LHCN-M2 (cell line): Measurements from ENCODE around the gene ABAT. TPM values are rescaled to one million over a fixed set of nuclear protein-coding genes. Genes with fewer than 3 reads are reported as not detected.
A peak's percentile ranks its signal among the peaks of the same experiment; 100 is the strongest.
"Not testable (repeated sequence)": the region's sequence is repeated elsewhere in the genome, so short reads cannot be mapped to it uniquely, and the experiment has no call there.

ENCODE experiments used
- DNase-seq: peaks from one replicate; pipeline ENCODE4 v3.0.0-alpha.2; 2012; ENCODE audit warnings: low read depth
- total RNA-seq: library from RNA; depleted of rRNA; stranded (reverse); fragments of >200 nt; gene quantifications from 2 replicates; pipeline ENCODE4 v1.2.3, GENCODE V29; 2014

Gene ABAT
- total RNA-seq, 1 experiment from 2014 or later, result 0.29 TPM

DNA sequence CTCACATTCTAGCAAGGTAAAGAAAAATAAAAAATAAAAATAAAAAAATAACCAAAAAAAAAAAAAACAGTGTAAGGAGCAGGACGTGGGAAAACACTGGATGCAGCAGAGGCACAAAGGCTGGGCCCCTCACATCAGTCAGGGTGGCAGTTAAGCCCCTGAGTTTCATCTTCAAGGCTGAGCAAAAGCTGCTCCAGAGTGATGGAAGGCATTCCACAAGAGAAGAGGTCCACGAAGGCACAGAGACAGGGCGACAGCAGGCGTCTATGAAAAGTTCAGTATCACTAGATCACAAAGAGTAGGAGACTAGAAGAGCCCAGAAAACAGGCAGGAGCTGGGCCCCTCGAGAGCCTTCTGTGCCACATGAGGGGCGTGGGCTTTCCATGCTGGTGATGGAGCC, 111.0 kb downstream of the ABAT start:
- DNase-seq, result no peak

DNA sequence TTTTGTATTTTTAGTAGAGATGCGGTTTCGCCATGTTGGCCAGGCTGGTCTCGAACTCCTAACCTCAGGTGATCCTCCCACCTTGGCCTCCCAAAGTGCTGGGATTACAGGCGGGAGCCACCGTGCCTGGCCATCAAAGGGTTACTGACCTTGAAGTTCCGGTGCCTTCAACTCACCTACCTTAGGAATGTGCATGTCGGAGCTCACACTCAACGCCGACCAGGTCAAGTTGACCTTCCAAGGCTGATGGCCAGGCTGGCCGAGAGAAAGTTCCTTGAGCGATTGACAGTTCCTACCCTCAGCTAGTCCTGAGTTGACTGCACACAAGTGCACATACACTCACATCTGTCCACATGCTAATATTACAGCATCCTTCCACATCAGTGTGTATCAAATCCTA, 111.9 kb downstream of the ABAT start:
- not testable (repeated sequence) for DNase-seq

DNA sequence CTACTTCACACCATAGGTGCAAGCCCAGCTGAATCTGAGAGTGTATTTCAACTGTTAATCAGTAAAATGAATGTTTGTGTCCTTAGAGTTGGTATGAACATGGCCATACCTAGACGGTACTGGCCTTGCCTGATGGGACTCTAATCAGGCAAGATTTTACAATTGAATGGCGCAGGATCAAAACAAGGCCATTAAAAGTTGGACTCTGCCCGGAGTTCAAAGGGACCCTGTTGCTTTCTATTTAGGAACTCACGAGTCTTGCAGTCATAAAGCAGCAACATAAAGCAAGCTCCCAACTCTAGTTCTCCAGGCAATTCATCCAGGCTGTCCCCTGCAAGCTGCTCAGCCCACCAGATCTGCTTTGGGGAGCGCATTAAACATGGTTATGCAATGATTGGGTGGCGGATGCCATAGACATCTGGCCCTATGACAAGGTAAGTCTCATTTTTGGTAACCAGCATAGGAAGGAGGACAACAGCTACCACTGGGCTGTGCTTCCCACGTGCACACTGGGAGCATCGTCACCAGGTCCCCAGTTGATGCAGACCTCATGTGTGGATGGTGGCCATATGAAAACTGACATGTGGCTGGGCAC, 114.3 kb downstream of the ABAT start:
- DNase-seq, result no peak

DNA sequence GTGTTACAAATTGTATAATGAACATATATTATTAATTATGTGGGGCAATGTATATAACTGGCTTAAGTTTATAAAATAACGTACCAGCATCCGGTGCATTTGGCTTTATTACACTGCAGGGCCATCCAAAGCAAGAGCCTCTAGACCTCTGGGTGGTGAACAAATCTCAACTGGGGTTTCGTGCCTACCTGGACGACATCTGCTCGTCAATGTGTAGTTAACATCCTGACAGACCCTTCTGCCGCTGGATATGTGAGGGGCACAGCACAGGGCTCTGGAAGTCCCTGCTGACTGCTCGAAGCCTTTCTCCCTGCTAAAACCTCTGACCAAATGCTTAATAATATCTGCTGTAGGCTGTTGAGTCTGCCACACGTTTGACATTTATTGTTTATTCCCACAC, 120.7 kb downstream of the ABAT start:
- no peak for DNase-seq

DNA sequence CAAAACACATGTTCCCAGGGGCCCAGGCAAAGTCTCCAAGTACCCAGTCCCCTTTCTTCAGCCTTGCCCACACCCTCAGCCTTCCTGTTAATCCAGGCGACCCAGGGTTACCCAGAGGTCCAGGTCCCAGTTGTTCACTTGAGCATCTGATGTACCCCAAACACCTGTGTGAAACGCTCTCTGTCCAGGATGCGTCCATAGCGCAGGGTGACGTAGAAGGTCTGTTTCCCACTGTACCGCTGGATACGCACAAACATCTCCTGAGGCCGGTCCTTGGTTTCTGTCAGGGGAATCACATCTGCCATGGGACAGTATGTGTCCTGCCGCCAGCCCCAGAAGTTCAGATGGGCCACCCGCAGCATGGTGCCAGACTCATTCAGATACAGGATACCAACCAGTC, 121.4 kb downstream of the ABAT start:
- DNase-seq, result no peak

DNA sequence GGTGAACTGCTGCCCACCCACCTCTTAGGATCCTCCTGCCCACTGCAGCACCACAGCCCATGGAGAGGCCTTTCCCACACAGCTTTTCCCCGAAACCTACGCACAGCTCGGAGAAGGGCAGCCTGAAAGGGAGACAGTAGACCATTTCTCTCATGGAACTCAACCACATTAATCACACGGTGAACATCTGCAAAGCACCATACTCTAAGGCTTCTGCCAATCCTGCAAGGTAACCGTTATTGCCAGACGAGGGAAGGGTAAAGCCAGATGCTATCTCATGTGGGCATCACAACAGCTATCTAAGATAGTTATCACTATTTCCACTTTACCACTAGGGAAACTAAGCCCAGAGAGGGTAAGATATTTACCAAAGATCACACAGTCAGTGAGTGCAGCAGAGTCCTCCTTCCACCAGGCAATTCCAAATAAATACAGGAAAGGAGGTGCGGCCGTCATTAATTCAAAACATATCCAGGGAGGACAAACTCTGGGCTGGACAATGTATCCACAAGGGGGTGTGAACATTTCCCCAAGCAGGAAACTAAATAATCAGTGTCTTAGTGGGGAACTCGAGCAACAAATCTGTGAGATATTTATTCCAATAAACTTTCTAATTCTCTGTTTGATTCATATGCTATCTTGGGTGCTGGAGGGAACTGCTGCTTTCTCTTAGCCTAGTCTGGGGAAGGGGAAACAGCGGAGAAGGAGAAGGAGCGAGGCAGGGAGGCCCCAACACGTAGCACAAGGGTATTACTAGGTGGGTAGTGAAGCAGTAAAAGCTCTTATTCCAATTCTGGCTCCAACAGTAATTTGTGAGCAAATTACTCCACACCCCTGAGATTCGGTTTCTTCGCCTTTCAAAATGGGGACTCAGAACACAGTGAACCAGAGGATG, 122.3 kb downstream of the ABAT start:
- no peak for DNase-seq

DNA sequence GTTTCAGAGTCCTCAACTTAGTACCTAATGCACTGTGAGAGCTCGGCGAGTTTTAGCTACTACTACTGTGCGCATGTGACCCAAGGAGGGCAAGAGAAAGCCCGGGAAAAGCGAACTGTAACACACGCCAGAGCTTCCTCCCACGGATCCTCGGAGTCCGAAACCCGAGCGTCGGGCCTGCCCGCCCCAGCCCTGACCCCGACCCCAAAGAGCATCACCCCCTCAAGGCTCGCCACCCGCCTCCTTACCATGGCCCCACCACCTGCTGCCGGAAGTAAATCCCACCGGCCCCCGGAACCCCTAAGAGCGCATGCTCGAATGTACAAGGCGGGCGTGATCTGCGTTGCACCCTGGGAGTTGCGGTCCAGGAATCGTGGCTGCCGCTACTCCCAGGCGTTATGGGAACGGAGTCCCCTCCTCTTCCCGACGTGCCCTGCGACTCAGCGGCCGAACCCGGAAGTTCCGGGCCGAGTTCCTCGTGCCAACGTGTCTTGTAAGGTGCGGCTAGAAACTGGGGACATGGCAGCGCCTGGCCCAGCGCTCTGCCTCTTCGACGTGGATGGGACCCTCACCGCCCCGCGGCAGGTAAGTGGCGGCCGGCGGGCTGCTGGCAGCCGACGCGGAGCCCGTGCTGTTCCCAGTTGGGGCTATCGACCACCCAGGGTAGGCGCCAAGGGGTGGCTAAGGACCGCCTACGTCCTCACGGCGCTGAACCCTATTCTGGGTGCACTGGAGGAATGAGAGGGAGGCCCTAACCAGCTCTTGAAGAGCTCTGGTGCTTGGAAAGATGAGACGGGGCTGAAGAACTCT, 123.2 kb downstream of the ABAT start, which contains the start of the genes PMM2 and TMEM186:
Gene PMM2, plus strand, starts transcription at position 476 of the 810 bp plus-strand sequence. Its CDS starts 44 bp downstream, at position 520.
Gene TMEM186, minus strand, starts transcription at position 276 of the 810 bp plus-strand sequence. Its CDS starts 25 bp downstream, at position 251.
- peak; percentile 94 for DNase-seq

DNA sequence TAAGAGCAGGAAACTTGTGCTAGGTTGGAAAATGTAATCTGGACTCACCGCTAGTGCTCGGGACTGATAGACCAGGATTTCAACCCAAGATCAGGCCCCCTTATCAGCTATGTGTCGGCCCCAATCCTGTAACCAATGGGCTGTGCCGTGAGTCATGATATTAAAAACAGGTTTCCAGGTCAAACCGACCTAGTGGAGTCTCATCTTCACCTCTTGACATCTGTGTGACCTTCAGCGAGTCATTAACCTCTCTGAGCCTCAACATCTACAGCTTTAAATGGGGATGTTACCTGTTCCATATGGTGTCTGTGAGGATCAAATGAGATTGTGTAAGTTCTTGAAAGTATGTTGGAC, 123.7 kb downstream of the ABAT start:
- peak; percentile 23 for DNase-seq

DNA sequence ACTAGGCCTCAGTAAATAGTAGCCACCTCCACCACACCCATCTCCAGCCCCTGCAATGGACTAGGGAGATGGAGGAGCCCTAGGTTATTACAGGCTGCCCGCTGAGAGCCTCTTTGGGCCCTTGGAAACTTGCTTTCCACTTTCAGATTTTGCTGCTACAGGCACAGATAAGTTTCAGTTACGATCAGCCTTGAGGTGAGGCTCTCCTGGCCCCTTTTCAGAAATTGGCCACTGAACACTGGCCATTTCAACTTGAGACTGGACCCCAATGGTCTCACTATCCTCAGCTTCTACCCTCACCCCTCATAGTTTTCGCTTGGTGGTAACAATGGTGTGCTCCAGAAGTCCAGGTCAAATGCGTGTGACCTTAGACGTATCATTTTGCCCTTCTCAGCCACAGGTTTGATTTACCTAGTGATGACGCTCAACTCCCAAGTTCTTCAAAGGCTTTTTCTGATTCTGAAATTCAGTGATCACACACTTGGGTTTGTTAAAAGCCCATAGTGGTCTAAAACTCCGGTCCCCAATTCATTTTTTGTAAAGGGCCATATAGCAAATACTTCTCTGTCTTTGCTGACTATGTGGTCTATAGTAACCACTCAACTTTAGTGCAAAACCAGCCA, 124.2 kb downstream of the ABAT start:
- DNase-seq, result no peak

DNA sequence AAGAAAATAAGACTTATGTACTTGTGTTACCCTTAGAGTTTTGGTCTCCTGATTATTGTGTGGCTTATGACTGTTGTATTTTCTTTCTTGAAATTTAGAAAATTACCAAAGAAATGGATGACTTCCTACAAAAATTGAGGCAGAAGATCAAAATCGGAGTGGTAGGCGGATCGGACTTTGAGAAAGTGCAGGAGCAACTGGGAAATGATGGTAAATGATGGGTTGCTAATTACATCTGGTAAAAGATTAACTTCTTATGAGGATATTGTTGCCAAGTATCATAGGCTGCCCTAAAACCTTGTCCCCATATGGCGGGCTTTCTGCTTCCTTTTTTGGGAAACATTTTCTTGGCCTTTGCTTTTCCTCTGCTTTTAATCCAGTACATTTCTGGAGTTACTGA, 127.3 kb downstream of the ABAT start:
- no peak for DNase-seq

DNA sequence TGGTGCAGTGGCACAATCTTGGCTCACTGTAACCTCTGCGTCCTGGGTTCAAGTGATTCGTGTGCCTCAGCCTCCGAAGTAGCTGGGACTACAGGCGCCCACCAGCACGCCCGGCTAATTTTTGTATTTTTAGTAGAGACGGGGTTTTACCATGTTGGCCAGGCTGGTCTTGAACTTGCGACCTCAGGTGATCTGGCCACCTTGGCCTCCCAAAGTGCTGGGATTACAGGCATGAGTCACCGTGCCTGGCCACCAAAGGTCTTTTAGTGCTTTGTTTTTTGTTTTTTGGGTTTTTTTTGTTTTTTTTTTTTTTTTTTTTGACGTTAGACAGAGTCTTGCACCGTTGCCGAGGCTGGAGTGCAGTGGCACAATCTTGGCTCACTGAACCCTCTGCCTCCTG, 129.3 kb downstream of the ABAT start:
- not testable (repeated sequence) for DNase-seq

DNA sequence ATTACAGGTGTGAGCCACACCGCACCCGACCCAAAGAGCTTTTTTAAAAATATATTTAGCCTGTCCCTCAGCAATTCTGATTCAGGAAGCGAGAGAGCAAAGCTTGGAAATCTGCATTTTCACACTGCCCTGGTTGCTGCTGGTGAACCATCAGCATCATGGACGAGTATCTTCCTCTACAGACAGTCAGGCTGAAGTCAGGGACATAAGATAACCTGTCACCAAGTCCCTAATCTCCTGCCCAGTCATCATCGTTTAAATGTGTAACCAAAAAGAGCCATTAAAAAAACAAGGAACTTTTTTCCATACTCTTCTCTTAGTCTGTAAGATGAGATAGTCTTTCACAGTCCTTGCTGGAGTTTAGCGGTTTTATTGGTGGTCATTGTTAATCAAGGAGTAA, 129.9 kb downstream of the ABAT start:
- DNase-seq, result no peak

DNA sequence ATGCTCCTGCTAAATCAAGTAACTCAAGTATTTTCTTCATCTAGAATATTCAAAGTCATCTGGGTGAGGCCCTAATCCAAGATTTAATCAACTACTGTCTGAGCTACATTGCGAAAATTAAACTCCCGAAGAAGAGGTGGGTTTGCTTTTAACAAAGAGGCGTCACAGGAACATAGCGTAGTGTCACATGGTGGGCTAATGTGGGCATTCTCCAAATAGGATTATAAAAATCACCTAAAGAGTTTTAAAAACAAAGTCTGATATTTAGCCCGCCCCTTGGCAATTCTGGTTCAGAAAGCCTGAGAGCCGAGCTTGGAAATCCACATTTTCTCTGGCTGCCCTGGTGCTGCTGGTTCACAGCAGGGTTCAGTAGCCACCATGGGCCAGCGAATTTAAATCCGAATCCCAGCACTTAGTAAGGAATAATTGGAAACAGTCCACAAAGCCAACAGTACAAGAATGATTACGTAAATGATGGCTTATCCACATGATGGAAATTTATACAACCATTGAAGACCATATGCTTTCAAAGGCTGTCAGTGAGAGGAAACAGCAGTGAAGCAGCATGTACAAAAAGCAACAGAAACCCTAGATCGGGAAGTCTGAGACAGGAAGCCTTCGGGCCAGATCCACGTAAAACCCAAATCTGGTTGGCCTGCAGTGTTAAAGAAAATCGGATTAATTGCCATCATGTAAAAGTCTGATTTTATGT, 132.0 kb downstream of the ABAT start:
- DNase-seq, result no peak

DNA sequence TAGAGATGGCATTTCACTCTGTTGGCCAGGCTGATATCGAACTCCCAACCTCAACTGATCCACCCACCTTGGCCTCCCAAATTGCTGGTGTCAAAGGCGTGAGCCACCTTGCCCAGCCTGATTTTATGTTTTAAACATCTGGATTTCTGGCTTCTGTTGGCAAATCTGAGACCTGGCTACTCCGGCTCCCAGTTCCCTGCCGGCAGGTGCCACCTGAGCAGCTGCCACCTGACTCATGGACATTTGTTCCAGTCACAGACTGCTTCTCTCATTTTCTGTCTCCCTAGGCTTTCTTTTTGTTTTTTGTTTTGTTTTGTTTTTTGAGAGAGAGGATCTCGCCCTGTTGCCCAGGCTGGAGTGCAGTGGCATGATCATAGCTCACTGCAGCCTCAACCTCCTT, 132.8 kb downstream of the ABAT start:
- DNase-seq, result no peak

DNA sequence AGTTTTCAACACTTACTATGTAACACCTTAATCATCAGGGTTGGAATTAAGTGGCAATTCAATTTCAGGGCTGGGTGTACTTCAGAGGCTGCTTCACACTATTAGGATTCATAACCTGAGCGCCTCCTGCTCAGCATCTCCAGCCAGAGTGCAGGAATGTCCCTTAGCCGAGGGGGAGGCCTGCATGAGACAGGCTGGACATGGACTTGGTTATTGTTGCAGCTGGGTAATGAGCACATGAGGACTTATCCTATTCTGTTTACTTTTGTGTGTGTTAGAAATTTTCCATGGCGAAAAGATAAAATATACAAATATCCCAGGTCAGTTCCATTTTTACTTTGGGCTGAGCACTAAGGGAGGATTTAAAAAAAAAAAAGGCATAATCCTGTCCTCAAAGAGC, 133.6 kb downstream of the ABAT start:
- no peak for DNase-seq

DNA sequence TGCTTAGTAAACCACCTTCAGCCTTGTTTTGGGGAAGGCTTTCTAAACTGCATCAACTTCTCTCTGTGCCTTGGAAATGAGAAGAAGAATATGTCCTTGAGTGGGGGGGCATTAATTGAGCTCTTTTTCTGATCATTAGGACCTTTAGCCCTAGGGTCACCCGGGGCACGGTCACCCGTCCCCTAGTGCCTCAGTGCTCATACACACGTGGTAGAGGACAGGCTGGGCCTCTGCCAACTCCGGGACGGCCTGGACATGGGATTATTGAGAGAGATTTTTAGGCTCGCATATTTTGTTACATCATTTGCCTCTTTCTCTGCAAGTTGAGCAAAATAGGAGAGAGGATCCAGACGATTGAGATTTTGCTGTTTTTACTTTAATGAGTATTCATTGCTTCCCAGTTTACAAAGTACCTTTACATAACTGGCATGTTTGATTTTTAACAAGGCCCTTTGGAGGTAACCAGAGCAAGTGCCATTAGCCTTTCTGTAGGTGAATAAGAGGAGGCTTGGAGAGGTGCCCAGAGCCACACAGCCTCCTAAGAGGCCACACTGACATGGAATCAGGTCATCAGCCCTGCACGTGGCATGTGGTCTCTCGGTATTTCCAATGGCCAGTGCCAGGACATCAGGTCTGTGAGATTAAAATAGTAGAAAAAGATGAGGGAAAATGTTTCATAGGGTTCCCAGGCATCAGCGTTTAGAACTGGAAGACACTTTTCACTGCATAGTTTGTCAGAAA, 134.4 kb downstream of the ABAT start:
- no peak for DNase-seq

DNA sequence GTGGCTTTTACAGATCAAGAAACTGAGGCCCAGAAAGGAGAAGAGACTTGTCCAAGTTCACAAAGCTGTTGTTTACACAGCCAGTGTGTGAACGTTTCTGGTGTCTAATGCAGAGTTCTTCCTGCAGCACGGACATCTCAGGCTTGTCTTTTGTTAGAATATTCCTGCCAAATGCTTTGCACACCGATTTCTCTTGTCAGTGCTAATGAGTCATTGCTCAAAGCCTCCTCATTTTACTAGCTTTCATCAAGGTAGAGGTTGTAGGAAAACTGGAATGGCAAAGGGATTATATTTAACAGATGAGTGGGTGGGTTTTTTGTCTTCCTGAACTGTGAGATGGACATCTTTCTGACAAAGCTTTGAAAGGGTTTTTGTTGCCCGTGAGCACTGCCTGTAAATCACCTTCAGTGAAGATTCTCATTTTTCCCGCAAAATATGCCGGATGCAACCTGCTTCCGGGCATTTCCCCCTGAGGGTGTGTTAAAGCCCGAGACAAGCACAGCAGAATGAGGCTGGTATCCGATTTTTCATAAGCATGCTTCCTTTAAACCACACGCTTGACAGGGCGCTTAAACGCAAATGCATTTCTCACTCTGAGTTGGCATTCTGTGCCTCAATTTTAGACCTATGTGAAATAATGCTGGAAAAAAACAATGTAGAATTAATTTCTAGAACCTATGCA, 137.9 kb downstream of the ABAT start:
- no peak for DNase-seq

DNA sequence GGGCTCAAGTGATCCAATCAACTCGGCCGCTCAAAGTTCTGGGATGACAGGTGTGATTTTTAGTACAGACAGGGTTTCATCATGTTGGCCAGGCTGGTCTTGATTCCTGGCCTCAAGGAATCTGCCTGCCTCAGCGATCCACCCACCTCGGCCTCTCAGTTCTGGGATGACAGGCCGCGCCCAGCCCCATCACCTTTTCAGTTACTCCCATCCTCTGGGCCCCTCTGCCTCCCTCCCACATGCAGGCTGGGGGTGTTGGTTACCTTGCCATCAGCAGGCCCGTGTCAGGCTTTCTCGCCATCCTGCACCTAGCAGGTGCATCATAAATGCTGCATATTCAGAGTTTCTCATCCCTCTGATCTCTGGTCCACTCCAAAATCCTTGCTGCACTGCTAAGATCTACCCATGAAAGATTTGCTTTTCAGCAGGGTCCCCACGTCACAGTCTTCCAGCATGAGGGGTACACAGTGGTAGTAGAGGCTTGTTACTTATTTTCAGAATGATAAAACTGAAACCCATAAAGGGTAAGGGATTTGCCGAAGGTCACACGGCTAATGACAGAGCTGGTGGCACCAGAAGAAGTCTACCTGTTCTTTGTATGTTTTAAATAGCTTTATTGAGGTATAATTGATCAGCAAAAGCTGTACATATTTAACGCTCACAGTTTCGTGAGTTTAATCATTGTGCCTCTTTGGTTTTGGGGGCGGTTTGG, 139.8 kb downstream of the ABAT start:
- no peak for DNase-seq
